GM20000 (cell line): ENCODE results near the gene GTF3C1.

Experiments
- DNase-seq: peaks from one replicate; pipeline ENCODE4 v3.0.0; 2012; ENCODE audit warnings: low spot score
- CTCF ChIP-seq: IDR thresholded peaks from 2 replicates; pipeline ENCODE4 v1.5.1; 2012; ENCODE audit warnings: mild to moderate bottlenecking, control low read depth; ENCODE audit errors: extremely low read depth, missing control alignments

The GTF3C1 gene

GRCh38 chr16:27480761-27481160, 69.0 kb downstream of the GTF3C1 start:
- TF ChIP-seq CTCF: no peak
- no peak for DNase-seq

DNA sequence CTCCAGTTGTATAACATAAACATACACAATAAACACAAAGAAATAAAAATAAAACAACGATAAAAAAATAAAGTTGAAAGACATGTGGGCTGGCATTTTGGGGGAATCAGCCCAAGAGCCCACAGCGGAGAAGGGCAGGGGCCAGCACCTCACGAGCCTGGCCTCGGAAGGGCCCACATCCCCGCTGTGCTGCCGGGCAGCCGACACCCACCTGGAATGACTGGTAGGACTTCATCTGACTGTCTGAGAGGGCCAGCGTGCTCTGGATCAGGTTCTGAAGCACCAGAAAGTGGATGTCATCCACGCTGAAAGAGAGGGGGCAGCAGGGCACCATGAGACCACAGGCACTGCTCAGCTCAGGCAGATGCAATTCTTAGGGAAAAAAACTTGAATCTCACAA, 73.5 kb downstream of the GTF3C1 start:
- DNase-seq: no peak
- TF ChIP-seq CTCF: no peak

- TF ChIP-seq CTCF: no peak
- DNase-seq: no peak
Observed at GRCh38 chr16:27475561-27475960, 74.2 kb downstream of the GTF3C1 start.

- no peak for TF ChIP-seq CTCF
- DNase-seq: no peak
Observed at GRCh38 chr16:27474921-27475320, 74.8 kb downstream of the GTF3C1 start.

DNA sequence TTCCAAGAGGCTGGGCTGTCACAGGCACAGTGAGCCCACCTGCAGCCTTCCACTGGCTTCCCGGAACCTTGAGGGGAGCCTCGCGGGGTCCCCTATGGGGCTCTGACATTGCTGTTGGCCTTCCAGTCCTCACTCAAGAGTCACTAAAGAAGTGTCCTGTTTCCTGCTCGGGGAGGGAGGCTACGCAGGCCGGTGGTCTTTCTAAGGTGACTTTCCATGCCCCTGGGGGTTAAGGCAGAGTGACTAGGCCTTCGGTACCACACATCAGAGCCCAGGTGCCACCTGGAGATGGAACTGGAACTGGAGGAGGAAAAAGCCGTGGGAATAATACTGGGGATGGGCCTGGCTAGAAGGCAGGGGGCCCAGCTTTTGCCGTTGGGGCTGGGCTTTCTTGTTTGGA, 75.7 kb downstream of the GTF3C1 start:
- no peak for DNase-seq
- TF ChIP-seq CTCF: no peak

DNA sequence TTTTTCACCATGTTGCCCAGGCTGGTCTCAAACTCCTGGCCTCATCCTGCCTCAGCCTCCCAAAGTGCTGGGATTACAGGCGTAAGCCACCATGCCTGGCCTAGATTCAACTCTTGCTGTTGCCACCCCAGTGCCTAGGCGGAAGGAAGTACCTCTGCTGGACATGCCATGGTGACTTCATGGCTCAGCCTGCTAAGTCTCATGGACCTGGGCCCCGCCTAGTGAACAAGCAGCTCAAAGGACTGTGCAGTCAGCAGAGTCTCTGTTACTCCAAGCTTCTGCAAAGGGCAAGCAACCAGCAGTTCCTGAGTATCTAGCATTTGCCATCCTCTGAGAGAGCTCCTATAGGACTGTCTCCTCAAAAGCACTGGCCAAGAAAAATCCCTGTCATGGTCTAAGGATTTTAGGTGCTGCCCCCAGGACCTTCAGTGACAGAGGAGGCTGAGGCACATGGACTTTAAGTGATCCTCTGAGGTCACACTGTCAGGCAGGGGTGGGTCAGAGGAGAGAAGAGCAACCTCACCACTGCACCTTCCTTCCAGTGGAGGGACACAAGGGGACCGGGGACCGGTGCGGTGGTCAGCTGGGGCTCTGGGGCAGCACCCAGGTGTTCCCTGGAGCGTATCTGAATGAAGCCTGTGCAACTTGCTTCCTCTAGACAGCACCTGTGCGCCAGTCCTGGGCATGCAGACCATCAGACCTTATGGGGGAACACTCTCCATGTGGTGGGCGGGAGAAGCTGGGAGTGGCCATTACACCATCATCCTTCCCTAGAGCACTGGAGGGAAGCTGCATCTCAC, 76.4 kb downstream of the GTF3C1 start:
- TF ChIP-seq CTCF: no peak
- no peak for DNase-seq

- TF ChIP-seq CTCF: no peak
- no peak for DNase-seq
Observed at GRCh38 chr16:27472091-27473020, 77.4 kb downstream of the GTF3C1 start.
